MCF 10A (cell line): Measurements from ENCODE around the gene PARD3B. TPM values are rescaled to one million over a fixed set of nuclear protein-coding genes. Genes with fewer than 3 reads are reported as not detected.

Experiments
- BruUV-seq: library from RNA; stranded (reverse); fragments of 400-500 nt; replicated peaks from 2 replicates; lab custom pipeline; 2021; lab: Mats Ljungman, UMichigan
- CTCF ChIA-PET: fragments of 300-600 bp; sonication (Branson Sonifier 250); formaldehyde crosslinking; extraction: SDS; loops from one replicate; lab custom pipeline; 2021; ENCODE audit warnings: antibody characterized with exemption, inconsistent platforms; lab: Yijun Ruan, JAX
- POLR2A ChIA-PET: fragments of 300-600, 350-650 bp; sonication (Branson Sonifier 250); formaldehyde crosslinking; extraction: SDS; loops from one replicate; lab custom pipeline; 2020; ENCODE audit warnings: antibody characterized with exemption, inconsistent platforms; lab: Yijun Ruan, JAX
- DNase-seq: peaks from one replicate; pipeline ENCODE4 v3.0.0-alpha.2; 2018; ENCODE audit not compliant: unreplicated experiment
- H3K27ac Mint-ChIP-seq: one replicate; pipeline ENCODE4 v1.8.0; 2022; ENCODE audit warnings: mild to moderate bottlenecking, low read depth, mixed read lengths; ENCODE audit not compliant: unreplicated experiment
- H3K27me3 Mint-ChIP-seq: one replicate; pipeline ENCODE4 v1.8.0; 2022; ENCODE audit warnings: mixed read lengths; ENCODE audit not compliant: insufficient read depth, unreplicated experiment
- H3K36me3 Mint-ChIP-seq: one replicate; pipeline ENCODE4 v1.8.0; 2022; ENCODE audit warnings: mild to moderate bottlenecking, moderate library complexity, mixed read lengths; ENCODE audit not compliant: insufficient read depth, unreplicated experiment
- H3K4me1 Mint-ChIP-seq: one replicate; pipeline ENCODE4 v1.8.0; 2022; ENCODE audit warnings: mixed read lengths; ENCODE audit not compliant: insufficient read depth, unreplicated experiment
- H3K4me3 Mint-ChIP-seq: one replicate; pipeline ENCODE4 v1.8.0; 2022; ENCODE audit warnings: mild to moderate bottlenecking, moderate library complexity, mixed read lengths; ENCODE audit not compliant: unreplicated experiment
- H3K9me3 Mint-ChIP-seq: one replicate; pipeline ENCODE4 v1.8.0; 2022; ENCODE audit warnings: mixed read lengths; ENCODE audit not compliant: unreplicated experiment
- CTCF ChIP-seq: fragments of 200-600 bp; IDR thresholded peaks from one replicate; pipeline ENCODE4 v1.8.0; 2022; ENCODE audit warnings: antibody characterized with exemption, mild to moderate bottlenecking; ENCODE audit not compliant: unreplicated experiment
- intact Hi-C: fragments of 100-400 bp; cut with micrococcal nuclease; formaldehyde crosslinking; loops from 2 replicates; pipeline ENCODE4 v1.14.1; 2022
- total RNA-seq: library from RNA; stranded (reverse); gene quantifications from 2 replicates; pipeline ENCODE4 v1.2.3, GENCODE V29; 2022

The PARD3B gene
- total RNA-seq, 1 experiment from 2014 or later = 11.6 TPM

- POLR2A ChIA-PET = no interaction called here
- CTCF ChIA-PET = no interaction called here
- no peak overlapping the region for H3K27ac Mint-ChIP-seq
- TF ChIP-seq CTCF = no peak
- no TSS peak for BruUV-seq
- H3K27me3 Mint-ChIP-seq = no peaks in the 10 kb centered on the region
- H3K9me3 Mint-ChIP-seq = no peaks in the 10 kb centered on the region
- intact Hi-C loops = no loop called here
- H3K4me1 Mint-ChIP-seq = no peaks in the 10 kb centered on the region
- H3K36me3 Mint-ChIP-seq = no peaks in the 10 kb centered on the region
- no peak for DNase-seq
- H3K4me3 Mint-ChIP-seq = no peak overlapping the region
Measured at GRCh38 chr2:204720874-204721273, 175.6 kb downstream of the PARD3B start.

GRCh38 chr2:204722207-204722606 lies 176.9 kb downstream of the PARD3B start:
- no peaks in the 10 kb centered on the region for H3K4me1 Mint-ChIP-seq
- no peak for TF ChIP-seq CTCF
- BruUV-seq = no TSS peak
- CTCF ChIA-PET = no interaction called here
- intact Hi-C loops = no loop called here
- no peak overlapping the region for H3K27ac Mint-ChIP-seq
- no peak for DNase-seq
- POLR2A ChIA-PET = no interaction called here
- no peaks in the 10 kb centered on the region for H3K9me3 Mint-ChIP-seq
- peaks cover 2% of the 10 kb centered on the region for H3K36me3 Mint-ChIP-seq
- no peak overlapping the region for H3K4me3 Mint-ChIP-seq
- no peaks in the 10 kb centered on the region for H3K27me3 Mint-ChIP-seq

- intact Hi-C loops = no loop called here
- H3K9me3 Mint-ChIP-seq = no peaks in the 10 kb centered on the region
- H3K27ac Mint-ChIP-seq = no peak overlapping the region
- no TSS peak for BruUV-seq
- no peak for TF ChIP-seq CTCF
- CTCF ChIA-PET = no interaction called here
- no peaks in the 10 kb centered on the region for H3K27me3 Mint-ChIP-seq
- H3K36me3 Mint-ChIP-seq = peaks cover 6% of the 10 kb centered on the region
- no peak for DNase-seq
- H3K4me3 Mint-ChIP-seq = no peak overlapping the region
- POLR2A ChIA-PET = no interaction called here
- H3K4me1 Mint-ChIP-seq = no peaks in the 10 kb centered on the region
Measured at GRCh38 chr2:204722691-204723090, 177.4 kb downstream of the PARD3B start.

DNA sequence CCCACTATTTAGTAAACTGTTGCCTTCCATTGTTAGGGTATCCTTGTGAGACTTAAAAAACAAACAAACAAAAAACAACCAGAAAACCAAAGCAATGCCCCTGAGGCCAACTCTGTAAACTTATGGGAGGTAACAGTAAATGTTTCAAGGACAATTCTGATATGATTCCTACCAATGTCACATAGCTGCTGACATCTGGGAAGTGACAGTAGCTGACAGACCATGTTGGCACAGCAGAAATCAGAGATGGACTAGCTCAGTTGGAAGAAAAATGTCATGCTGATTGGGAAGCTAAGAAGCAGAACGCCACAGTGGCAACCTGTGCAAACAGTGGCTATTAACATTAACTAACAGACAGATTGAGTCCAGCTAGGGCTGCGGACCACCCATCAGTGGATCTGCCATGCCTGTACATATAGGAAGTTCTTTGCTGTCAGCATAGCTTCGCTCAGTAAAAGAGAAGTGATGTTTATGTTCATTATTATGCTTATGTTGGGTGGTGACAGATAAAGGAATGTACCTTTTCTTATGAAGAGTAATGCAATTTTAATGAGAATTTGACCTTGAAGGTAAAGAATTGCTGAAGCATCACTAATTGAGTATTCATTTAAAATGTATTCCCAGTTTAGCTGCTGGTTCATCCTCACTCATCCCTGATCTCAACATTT lies 180.6 kb downstream of the PARD3B start:
- Mint-ChIP-seq H3K27ac (no peak overlapping the region), H3K4me3 (no peak overlapping the region), H3K4me1 (no peaks in the 10 kb centered on the region), H3K9me3 (no peaks in the 10 kb centered on the region), H3K27me3 (no peaks in the 10 kb centered on the region), H3K36me3 (peaks cover 8% of the 10 kb centered on the region)
- TF ChIP-seq CTCF = no peak
- ChIA-PET CTCF (interaction anchor here (0.5 kb wide), 1 partner anchor 181 kb away, joined by 3 read pairs; no protein-coding TSS in a partner anchor), POLR2A (interaction anchor here (0.8 kb wide), 1 partner anchor 593 kb away, joined by 3 read pairs; no protein-coding TSS in a partner anchor)
- no TSS peak for BruUV-seq
- intact Hi-C loops = no loop called here
- DNase-seq = no peak
